Measurements from ENCODE around the gene GRID1.

DNA sequence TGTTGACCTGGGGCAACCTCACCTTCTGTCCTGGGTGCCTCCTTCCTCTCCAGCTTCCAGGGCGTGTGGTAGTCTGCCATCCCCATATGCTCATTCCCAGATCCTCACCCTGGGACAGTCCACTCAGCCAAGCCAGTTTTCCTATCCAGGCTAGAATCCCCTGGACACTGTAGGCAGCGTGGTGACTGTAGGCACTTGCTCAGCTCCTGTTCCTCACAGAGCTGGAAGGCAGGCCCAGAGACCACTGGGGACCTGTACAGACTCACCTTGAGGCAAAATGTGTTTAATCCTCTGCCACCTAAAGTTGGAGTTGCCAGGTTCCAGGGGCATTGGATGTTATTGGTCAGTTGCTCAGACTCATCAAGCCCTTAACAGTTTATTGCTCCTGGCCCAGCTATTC lies 2.4 kb upstream of the GRID1 start:
- TF ChIP-seq, protein P1, sequence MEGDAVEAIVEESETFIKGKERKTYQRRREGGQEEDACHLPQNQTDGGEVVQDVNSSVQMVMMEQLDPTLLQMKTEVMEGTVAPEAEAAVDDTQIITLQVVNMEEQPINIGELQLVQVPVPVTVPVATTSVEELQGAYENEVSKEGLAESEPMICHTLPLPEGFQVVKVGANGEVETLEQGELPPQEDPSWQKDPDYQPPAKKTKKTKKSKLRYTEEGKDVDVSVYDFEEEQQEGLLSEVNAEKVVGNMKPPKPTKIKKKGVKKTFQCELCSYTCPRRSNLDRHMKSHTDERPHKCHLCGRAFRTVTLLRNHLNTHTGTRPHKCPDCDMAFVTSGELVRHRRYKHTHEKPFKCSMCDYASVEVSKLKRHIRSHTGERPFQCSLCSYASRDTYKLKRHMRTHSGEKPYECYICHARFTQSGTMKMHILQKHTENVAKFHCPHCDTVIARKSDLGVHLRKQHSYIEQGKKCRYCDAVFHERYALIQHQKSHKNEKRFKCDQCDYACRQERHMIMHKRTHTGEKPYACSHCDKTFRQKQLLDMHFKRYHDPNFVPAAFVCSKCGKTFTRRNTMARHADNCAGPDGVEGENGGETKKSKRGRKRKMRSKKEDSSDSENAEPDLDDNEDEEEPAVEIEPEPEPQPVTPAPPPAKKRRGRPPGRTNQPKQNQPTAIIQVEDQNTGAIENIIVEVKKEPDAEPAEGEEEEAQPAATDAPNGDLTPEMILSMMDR (IDR thresholded peaks at IDR 0.05), result no peak
- TF ChIP-seq POLR2A (IDR thresholded peaks at IDR 0.05), result no peak
